ENCODE measurements around the gene USP12.
"Not testable (repeated sequence)": the region's sequence is repeated elsewhere in the genome, so short reads cannot be mapped to it uniquely, and the experiment has no call there.

The USP12 gene

DNA sequence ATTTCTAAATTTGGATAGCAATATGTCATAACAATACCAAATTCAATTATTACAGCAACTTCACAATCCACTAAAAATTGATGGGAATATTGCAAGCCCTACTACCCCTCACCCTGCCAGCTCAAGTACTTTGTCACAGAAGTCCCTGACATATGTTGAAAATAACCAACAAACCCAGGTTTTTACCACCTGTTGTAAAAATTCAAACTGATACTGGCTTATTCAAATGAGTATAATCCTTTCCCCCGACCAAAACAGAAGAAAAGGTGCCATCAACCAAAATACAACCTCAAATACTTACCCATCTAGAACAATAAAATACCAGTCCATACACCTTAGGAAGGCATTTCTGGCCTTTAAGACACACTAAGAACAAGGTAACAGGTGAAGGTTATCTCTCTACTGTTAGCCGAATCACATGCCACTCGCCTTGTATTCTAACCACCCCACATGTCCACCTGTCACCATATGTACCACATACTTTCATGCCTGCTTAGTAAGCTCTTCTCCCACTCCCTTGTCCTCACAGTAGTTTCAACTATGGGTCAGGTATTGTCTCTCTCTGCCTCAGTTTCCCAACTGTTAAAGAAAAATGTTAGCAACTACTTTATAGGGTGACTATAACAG, 53.1 kb downstream of the USP12 start:
- DNase-seq: no peak

DNA sequence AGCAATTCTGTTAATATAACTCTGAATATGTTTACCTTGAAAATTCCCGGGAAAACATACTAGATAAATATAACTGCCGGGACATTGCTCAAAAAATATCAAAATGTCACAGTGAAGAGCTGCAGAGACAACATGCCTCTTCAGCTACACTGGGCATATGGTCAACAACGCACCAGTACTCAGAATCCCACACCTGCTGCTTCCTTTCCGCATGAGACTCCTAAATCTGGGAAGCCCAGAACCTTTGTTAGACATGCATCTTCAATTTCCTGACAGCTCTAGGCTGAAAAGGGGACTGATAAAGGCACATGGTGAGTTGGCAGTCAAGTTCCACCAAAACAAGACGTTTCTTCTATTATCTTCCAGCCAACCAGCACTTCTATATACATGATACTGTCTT, 53.7 kb downstream of the USP12 start:
- no peak for DNase-seq

DNA sequence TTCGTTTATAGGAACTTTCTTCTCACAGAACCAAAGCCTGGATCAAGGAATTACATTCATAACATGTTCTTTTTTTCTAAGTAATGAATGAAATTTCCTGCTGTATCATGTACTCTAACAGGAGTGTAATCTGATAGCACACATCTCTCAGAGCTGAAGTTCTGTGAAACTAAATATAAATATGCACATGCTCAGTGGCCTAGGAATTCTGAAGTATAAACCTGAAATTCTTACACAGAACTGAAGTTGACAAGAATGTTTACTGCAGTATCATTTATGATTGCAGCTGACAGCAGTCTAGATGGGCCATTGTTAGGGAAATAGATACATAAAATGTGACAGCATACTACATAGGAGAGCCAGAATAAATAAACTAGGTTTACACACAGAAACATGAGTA, 54.5 kb downstream of the USP12 start:
- no peak for DNase-seq

DNA sequence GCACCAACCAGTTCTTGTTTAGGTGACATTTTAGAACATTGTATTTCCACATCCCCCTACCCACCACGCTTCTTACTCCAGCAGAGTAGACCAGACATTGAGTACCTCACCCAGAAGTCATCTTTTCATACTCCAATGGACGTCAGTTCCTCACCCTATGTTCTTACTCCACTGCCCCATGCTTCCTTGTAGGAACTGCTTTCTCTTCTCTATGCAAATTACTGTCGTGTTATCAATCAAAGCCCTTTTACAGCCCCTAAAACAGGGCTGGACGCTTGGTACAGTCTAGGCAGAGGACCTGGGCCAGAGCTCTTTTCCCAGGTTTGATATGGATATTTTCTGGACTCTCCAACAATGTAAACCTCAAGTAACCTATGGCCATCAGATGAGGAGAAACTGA, 58.2 kb downstream of the USP12 start:
- no peak for DNase-seq

DNA sequence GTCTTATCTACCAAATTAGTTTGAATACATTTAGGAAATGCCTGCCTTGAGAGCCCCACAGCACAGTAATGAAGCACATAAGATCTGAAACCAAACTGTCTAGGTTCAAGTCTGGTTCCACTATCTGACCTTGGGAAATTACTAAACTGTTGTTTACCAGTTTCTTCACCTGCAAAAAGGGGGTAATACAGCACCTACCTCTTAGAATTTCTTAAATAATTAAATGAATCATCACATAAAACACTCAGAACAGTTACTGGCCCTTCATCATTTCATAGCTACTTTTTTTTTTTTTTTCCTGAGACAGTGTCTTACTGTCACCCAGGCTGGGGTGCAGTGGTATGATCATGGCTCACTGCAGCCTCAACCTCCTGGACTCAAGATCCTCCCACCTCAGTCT, 59.6 kb downstream of the USP12 start:
- DNase-seq: no peak

DNA sequence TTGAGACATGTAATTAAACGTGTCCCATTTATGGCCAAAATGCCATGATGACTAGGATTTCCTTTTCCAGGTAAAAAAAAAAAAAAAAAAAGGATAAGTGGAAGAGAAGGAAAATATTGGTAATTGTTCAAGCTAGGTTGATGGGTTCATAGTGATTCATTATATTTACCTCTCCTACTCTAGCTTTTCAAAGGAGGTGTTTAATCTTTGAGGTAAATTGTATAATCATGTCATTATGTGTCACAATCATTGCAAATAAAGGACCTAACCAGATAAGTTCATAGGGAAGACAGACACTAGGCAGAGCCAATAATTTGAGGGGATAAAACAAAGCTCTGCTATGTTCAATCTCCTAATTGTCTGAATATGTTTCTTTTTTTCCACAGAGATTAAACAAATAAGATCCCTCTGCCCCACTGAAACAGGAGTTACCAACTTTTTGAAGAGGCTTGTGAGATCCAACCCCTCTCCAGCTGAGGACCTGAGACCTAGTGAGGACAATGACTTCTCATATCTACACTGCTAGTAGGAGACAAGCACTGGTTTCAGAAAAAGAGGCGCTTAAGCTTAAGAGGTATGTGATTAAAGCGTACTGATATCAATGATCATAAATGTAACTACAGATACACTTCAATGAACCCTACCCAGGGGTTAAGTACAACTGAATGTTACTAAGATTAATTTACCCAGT, 61.4 kb downstream of the USP12 start:
- DNase-seq: no peak

DNA sequence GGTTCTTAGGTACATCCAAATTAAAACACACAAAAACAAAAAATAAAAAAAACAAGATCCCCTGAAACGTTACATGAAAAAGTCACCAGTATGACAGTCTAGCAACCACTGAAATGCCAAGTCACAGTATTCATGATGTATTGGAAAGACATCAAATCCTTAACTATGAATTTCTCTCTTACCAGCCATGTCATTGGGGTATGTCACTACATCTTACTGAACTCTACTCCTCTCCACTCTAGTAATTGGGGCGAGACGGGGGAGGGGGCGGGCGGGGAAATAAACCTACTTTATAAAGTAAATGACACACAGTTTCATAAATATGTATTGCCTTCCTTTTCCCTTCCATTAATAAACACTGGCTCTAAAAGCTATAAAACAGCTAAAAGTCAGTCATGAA, 65.5 kb downstream of the USP12 start:
- DNase-seq: no peak

DNA sequence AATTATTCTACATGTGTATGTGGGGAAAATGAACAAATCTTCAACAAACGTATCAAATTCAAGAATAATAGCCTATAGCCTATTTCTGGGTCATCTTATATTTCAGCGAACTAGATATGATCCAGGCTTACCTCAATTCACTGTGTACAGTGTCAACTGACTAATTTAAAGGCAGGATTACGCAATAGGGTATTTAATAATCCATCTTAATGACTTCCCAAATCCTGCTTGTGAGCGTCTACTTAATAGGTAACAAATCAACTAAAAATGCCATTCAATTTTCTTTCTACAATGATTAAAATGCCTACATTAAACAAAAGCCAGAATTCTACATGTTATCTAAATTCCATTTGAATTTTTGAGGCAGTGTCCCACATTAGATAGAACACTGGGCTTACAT, 67.0 kb downstream of the USP12 start:
- DNase-seq: no peak

DNA sequence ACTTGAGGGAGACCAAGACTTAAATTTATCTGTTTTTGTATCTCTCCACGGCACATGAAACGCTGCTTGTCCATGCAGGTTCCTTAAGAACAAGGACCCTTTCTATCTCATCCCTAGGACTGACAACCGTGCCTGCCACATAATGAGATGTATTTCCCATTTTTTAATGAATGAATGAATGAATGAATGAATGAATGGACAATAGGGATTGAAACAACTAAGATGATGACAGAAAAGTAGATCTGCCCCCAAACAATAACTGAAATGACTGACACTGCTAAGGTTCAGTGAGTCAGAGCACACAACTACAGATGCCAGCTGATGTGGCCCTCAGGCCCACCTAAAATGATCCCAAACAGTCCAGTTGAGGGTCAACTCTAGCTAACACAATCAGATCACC, 69.8 kb downstream of the USP12 start:
- no peak for DNase-seq

DNA sequence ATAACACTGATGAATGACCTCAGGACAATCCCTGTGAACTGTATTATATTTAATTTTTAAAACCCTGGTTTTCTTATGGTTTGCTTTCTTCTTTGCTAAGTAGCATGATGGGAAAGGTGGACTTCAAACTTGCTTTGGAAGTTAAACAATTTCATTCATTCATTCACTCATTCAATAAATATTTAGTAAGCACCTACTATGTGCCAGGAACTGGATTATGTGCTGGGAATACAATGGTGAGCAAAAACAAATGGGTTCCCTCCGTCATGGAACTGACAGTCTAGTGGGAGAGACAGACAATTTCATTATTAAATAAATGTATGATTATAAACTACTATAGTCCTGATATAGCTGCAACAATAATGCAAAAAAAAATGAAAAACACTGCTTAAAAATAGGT, 70.3 kb downstream of the USP12 start:
- no peak for DNase-seq

DNA sequence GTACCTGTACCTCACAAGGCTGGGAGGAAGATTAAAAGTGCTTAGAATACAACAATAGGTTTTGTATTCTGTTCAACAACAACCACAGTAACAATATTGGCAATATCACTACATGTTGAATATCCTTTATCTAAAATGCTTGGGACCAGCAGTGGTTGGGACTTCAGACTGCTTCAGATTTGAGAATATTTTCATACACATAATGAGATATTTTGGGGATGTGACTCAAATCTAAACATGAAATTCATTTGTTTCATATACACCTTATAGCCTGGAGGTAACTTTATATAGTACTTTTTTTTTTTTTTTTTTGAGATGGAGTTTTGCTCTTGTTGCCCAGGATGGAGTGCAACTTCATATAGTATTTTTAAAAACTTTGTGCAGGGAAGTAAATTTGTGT, 73.9 kb downstream of the USP12 start:
- no peak for DNase-seq

DNA sequence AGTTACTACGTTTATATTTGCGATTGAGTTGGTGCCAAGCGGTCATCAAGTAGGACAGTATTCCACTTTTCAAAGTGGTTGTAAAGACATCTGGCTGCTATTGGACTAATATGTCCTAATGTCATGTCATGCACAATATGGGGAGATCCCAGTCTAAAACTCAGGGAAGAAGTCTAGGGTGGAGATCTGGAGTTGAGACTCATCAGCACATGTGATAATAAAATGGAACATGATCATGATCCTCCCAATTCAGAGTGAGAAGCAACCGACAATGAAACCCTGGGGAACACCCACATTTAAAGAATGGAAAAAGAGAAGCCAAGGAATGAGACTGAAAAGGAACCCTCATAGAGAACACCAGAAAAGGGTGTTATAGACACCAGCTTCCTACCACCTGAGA, 80.2 kb downstream of the USP12 start:
- no peak for DNase-seq

DNA sequence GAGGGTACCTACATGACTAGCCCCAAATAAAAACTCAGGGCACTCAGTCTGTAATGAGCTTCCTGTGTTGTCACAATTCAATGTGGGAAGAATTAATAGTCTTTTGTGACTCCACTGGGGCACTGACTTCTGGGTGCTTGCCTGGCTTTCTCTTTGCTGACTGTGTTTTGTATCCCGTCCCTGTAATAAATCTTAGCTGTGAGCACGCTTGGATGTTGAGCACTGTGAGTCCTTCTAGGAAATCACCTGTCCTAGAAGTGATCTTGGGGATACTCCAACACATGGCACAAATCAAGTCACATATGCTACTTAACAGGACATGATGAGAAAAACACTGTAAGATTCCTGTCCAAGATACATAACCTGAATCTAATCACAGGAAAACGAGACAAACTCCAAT, 83.0 kb downstream of the USP12 start:
- no peak for DNase-seq

DNA sequence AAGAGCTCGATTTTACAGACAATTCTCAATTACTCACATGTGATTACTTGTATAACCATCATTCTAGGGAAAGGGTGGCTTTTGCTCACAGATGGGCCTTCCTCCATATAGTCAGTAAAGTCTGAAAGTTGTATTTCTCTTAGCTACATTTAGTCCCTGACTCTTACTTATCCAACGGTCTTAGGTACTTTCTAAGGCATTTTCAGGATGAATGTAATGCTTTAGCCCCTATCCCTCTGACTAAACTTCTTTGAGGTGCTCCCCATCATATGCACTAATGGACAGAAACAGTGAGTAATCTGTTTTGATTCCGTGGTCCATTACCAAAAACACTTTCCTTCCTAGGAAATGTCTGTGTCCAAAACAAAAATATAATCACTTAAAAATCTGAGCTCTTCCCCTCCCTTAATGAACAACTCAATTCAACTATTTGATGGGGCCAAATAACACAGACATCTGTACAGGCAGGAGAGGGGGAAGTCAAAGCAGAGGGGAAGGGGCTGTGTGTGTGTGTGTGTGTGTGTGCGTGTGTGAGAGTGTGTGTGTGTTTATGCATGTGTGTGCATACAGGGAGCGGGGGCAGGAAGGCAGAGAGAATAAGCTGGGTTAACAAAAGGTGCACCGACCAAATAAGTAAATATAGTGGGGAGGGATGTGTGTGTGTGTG, 84.9 kb downstream of the USP12 start:
- DNase-seq: no peak

DNA sequence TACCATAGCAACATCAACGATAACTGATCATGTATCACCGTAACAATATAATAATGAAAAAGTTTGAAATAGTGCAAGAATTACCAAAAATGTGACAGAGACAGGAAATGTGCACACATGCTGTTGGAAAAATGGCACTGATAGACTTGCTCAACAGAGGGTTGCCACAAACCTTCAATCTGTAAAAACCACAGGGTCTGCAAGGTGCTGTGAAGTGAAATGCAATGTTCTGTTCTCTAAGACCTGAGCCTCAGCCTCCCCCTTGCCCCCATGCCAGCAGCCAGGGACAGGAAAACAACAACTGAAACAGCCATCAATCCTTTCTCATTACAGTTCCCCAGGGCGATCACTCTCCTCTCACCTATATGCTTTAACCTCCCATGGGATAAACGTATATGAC, 88.4 kb downstream of the USP12 start:
- no peak for DNase-seq

DNA sequence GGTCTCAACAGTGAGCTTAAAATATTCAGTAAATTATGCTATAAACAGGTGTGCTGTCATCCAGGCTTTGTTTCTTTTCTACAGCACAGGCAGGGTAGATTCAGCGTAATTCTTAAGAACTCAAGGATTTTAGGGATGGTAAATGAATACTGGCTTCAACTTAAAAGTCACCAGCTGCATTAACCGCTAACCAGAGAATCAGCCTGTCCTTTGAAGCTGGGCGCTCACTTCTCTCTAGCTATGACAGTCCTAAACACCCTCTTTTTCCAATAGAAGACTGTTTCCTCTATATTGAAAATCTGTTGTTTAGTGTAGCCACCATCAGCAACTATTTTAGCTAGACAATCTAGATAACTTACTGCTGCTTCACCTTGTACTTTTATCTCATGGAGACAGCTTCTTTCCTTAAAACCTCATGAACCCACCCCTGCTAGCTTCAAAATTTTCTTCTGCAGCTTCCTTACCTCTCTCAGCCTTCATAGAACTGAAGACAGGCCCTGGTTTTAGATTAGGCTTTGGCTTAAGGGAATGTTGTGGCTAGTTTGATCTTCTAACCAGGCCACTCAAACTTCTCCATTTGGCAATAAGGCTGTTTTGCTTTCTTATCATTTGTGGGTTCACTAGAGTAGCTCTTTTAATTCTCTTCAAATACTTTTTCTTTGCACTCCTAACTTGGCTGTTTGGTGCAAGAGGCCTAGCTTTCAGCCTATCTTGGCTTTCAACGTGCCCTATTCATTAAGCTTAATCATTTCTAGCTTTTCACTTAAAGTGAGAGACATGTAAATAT, 89.5 kb downstream of the USP12 start:
- no peak for DNase-seq

DNA sequence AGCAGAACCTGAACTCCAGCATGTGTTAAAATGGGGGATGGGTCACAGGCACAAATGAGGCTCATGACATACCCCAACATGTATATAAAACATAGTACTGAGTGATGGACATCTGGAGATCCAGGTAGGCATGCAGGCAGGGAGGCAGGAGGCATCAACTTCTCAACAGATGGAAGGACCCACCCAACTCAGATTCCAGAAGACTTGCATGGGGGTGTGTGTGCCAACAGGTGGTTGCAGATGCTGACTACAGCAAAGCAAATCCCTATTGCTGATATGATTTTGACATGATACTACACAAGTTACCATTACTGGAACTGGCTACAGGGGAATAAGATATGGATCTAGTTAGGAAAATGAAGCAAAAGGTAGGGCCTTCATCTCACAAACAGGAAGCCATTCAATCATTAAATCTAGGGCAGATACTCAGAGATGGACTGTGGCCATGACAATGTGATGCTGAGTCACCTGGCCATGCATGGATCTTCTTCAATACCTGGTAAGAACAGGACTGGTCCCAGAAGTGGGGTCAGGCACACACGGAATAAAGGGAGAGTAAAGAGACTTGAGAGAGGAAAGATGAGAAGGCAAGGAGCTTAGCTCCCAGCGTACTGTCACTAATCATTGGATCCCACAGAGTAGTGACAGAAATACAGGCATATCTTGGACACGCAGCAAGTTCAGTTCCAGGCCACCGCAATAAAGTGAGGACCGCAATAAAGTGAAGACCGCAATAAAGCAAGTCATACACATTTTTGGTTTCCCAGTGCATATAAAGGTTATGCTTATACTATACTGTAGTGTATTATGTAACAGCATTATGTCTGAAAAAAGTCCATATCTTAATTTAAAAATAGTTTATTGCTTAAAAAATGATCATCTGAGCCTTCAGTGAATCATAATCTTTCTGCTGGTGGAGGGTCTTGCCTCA, 91.3 kb downstream of the USP12 start:
- no peak for DNase-seq

DNA sequence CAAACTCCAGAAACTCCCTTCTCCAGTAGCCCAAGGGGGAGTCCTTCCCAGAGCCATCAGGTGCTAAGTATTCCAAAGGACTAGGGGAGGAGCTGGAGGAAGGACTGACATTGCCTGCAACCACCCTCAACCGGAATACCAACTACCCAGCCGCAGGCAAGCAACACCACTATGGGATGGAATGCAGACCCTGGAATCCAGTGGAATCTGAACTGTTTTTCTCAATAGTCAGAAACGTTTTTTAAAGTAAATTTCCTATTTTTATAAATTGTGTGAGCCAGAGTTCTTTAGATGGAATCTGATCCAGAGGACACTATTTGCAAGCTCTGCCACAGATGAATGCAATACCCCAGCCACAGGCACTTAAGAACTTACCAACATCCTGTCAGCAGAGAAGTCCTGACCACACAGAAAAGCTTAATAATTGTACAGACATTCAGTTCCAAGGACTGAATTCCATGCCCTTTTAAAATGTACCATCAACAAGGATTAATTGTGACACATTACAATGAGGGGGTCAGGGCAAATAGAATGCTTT, 92.1 kb downstream of the USP12 start:
- peak; percentile 27 for DNase-seq

DNA sequence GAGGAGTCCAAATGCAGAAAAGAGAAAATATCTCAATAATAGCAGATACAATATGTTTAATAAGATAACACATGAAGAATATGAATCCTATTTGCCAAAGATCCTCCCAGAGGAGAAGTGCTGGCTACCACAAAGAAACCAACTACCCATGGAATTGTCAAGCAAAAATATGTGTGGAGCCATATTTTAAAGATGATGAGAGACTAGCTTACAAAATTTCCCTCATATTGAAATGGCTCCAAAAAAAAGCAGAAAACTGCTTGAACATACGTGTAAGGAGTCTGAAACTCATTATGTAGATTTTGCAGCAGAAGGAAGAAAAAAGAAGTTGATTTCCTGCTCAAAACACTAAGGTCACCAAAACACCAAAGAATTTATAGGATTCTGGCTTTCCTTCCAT, 94.2 kb downstream of the USP12 start:
- no peak for DNase-seq

DNA sequence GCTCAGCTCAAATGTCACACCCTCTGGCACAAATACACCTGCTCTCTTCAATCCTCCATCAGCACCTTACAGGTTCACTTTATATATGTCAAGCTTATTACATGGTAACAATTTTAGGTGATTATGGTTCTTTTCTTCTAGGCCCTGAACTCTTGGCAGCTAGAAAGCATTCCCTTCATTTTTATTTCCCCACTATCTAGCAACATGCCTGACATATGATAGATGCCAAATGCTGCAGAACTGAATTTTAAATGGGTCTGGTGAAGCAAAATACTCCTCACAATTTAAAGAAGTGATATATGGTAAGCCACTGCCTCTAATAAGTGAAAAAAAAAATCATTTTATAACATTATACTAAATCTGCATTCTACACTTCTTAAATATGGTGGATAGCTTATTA, 95.2 kb downstream of the USP12 start:
- DNase-seq: no peak

DNA sequence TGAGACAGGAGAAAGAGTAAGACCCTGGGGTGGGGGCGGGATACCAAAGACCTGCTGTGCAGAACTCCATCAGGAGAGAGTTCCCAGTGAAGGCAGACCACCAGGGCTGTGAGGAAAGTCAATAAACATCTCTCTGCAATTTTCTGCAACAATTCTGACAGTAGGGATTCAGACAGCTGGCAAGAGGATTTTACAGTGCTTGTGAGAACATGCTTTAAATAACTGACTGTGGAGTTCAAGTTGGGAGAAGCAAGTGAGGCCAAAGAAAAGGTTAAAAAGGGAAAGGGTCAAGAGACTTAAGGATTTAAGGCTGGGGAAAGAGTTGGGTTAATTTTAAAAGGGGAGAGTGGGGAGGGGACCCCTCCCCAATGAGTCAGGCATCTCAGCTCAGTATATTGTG, 98.4 kb downstream of the USP12 start:
- no peak for DNase-seq

DNA sequence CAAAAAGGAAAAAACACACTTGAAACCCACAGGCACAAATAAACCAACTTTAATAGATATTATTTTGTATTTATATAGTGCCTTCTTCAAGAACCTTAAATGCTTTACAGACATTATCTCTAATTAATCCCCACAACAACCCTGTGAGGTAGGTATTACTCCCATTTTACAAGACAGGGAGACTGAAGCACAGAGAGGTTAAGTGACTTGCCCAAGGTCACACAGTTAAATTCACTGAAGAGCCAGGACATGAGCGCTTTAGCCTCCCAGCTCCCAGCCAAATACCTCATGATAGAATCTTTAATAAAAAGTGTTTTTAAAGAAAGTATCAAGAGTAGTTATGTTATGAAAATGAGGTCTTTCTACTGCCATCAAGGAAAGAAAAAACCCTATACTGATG, 105.5 kb downstream of the USP12 start:
- not testable (repeated sequence) for DNase-seq
